Myocyte (in vitro differentiated cells): ENCODE data around the gene LIN28B. TPM values are rescaled to one million over a fixed set of nuclear protein-coding genes. Genes with fewer than 3 reads are reported as not detected.
"Not testable (repeated sequence)": the region's sequence is repeated elsewhere in the genome, so short reads cannot be mapped to it uniquely, and the experiment has no call there.

Source experiments
- DNase-seq: peaks from one replicate; pipeline ENCODE4 v3.0.0-alpha.2; 2012; ENCODE audit warnings: low read depth
- total RNA-seq: library from RNA; depleted of rRNA; stranded (reverse); fragments of >200 nt; gene quantifications from 2 replicates; pipeline ENCODE4 v1.2.3, GENCODE V29; 2014

The LIN28B gene
- total RNA-seq, 1 donor from 2014 or later, result not detected

DNA sequence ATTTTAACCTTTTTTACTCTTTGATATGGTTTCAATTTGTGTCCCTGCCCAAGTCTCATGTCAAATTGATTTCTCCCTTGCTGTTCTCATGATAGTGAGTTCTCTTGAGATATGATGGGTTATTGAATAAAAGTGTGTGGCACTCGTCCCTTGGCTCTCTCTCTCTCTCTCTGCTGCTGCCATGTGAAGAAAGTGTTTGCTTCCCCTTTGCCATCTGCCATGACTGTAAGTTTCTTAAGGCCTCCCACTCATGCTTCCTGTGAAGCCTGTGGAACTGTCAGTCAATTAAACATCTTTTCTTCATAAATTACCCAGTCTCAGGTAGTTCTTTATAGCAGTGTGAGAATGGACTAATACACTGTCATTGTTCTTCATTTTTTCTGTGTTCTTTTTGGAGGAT lies 48.5 kb downstream of the LIN28B start:
- no peak for DNase-seq

DNA sequence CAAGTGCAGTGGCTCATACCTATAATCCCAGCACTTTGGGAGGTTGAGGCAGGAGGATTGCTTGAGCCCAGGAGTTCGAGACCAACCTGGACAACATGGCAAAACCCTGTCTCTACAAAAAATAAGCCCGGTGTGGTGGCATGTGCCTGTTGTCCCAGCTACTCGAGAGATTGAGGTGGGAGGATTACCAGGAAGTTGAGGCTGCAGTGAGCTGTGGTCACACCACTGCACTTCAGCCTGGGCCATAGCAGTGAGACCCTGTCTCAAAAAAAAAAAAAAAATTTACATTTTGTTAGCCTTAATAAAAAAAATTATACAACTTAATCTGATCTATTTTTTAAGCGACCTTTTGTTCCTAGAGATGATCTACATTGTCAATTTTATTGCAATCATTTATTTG lies 56.6 kb downstream of the LIN28B start:
- not testable (repeated sequence) for DNase-seq

DNA sequence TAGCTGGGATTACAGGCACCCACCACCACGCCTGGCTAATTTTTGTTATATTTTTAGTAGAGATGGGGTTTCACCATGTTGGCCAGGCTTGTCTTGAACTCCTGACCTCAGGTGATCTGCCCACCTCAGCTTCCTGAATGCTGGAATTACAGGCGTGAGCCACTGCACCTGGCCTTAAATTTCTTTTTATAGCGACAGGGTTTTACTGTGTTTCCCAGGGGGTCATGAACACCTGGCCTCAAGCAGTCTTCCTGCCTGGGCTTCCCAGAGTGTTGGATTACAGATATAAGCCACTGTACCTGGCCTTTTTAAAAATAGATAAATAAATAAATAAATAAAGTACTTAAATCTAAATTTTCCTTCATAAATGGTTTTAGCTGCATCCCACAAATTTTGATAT lies 57.5 kb downstream of the LIN28B start:
- no peak for DNase-seq

- peak; percentile 29 for DNase-seq
Observed at GRCh38 chr6:105014954-105015353, 58.0 kb downstream of the LIN28B start.

DNA sequence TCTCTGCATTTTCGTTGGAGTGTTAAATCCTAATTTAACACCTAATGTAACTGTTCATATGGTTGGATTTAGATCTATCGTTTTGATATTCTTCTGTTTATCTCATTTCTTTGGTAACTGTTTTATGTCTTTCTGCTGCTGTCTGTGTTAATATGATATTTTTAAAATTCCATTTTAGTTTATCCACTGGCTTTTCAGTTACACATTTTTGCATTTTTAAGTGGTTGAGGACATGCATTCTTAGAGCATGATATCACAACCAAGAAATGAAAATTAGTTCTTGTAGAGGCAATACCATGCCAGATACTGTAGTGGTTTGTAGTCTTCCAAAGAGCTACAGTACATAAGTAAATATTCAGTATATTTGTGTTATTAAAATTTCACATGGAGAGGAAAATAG lies 58.6 kb downstream of the LIN28B start:
- DNase-seq, result peak; percentile 64

- no peak for DNase-seq
Observed at GRCh38 chr6:105019285-105019684, 62.4 kb downstream of the LIN28B start.

DNA sequence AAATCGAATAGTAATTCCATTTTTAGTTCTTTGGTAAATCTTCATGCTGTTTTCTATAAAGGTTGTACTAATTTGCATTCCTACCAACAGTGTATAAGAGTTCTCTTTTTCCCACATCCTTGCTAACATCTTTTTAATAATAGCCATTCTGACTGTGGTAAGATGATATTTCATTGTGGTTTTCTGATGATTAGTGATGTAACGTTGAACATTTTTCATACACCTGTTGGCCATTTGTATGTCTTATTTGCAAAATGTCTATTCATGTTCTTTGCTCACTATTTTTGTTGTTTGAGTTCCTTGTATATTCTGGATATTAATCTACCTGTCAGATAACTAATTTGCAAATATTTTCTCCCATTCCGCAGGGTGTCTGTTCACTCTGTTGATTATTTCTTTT lies 64.5 kb downstream of the LIN28B start:
- peak; percentile 43 for DNase-seq

- no peak for DNase-seq
Observed at GRCh38 chr6:105022416-105022815, 65.5 kb downstream of the LIN28B start.

DNA sequence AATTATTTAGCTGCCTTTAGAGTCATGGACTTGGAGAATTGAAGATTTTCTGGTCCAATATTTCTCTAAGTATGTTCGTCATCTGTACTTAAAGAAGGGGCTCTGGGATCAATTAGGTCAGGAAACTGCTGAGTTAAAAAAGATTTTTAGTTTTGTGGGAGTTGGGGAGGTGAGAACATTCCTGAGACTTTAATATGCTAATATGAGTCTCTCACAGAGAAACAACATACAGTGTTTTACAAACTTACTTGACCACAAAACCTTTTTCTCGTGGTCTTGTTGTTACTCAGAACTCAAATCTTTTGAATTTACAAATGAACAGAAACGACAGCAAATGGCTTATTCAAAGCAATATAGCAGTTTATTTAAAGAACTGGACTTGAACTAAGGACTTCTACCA lies 67.9 kb downstream of the LIN28B start:
- DNase-seq, result no peak

DNA sequence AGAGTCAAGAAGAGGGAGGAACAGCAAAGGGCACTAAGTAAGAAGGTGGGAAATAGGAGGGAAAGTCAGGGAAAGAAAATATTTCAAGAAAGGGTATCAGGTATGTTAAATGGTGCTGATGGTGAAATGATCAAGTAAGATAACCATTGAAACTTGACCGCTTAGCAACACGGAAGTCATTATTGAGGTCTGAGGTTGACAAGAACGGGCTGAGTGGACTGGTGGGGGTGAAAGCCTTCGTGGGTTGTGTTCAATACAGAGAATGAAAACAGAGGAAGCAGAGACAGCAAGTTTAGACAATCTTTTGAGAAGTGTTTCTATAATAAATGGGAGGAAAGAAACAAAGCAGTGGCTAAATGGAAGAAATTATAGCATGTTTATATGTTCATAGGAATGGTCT lies 72.0 kb downstream of the LIN28B start:
- DNase-seq, result no peak

DNA sequence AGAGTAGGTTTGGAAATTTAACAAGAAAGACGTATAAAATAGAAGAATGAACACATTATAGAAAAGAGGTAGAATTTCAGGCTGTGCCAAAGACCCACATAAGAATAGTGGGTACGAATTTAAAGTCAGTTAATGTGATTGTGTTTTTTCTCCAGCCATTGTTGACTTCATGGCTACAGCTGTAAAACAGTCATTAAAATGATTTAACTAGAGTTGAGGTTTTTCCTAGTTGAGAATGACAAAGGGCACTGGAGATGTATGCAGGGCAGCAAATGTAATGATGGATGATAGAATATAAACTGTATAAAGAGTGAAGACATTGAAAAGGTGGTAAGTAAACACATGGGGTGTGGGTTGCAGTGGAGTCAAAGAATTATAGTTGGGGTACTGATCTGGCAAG lies 72.7 kb downstream of the LIN28B start:
- no peak for DNase-seq

DNA sequence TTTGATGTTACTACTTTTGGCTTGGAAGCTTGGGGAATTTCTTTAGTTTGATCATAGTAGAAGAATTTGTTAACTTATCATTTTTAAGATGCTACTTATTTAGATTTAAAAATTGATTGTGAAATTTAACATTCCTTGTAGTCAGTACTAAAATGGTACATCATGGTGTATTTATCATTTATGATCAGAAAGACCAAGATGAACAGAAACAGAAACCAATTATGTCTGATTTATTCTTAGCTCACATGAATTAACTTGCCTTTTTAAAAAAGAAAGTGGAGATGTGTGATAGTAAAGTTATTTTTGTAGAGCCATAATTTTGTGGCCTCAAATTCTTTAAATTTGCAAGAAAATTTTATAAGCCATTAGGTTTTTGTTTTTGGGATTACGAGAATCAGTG lies 77.6 kb downstream of the LIN28B start:
- DNase-seq, result no peak

DNA sequence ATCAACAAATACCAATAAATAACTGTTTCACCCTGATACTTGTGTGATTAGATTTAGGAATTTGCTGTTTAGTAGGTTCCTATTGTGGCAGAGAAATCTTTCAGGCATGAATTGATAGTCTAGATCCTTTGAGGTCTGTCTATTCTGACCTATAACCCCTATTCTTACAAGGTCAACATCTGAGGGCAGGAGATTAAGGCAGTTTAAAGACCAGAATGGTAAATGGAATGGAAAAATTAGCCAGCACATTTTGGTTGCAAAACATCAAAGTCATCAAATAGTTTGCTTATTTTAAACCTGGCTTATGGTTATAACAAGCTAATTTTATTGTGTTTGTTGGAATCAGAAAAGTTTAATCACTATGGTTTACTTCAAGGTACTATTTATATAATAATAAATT lies 78.4 kb downstream of the LIN28B start:
- DNase-seq, result no peak

- no peak for DNase-seq
Observed at GRCh38 chr6:105036351-105036750, 79.4 kb downstream of the LIN28B start.

- DNase-seq, result peak; percentile 45
Observed at GRCh38 chr6:105038259-105038658, 81.4 kb downstream of the LIN28B start.

- DNase-seq, result no peak
Observed at GRCh38 chr6:105041880-105042279, 85.0 kb downstream of the LIN28B start.

- DNase-seq, result no peak
Observed at GRCh38 chr6:105042648-105043047, 85.7 kb downstream of the LIN28B start.

GRCh38 chr6:105043979-105044378 lies 87.1 kb downstream of the LIN28B start:
- DNase-seq, result no peak

- no peak for DNase-seq
Observed at GRCh38 chr6:105045526-105045925, 88.6 kb downstream of the LIN28B start.

DNA sequence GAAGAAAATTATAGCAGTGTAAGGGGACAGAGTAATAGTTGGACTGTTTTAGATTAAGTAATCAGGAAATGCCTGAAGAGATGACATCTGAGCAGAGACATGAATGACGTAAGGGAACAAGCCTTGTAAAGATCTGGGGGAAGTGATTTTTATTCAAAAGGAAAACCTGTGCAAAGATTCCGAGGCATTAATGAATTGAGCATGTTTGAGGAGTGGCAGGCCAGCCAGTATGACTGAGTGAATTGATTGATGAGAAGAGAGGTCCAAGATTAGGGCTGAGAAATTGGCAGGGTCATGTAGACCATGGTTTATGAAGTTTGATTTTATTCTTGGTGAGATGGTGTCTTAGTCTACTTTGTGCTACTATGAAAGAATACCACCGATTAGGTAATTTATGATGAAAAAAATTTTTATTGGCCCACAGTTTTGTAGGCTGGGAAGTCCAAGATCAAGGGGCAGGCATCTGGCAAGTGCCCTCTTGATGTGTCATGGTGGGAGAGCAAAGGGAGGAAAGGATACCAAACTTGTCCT lies 95.1 kb downstream of the LIN28B start:
- no peak for DNase-seq

DNA sequence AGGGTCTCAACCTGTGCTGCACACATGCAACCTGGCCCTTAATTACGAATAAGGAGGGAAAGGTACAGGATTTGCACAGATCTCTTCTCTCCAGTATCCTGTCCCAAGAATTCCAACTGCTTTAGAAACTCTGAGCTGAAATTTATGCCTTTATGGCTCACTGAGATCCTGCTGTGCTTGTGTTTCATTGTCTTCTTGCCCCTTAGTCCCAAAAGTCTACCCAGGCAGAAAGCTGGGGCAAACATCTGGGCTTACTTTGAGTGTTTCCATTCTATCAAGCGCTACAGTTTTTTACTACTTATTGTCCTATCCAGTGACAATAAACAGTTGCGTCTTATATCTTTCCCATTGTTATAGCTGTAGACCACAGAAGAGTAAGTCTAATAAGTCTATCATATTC lies 99.7 kb downstream of the LIN28B start:
- no peak for DNase-seq

DNA sequence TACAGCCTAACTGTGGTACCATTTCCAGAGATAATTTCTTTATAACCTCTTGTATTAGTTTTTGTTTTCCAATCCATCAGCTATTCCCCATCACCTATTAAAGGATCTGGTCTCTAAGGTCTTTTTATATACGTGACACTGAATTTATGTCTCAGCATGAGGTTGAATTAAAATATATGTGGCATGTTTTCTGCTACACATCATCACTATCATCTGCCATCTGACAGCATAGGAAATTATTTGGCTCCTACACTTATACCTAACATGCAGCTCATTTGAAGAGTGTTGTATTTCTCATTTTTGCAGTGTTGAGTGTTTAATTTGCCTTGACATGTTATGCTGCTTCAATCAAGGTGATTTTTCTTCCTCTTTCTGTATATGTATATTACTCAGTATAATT lies 100.3 kb downstream of the LIN28B start:
- no peak for DNase-seq

- DNase-seq, result no peak
Observed at GRCh38 chr6:105058316-105058715, 101.4 kb downstream of the LIN28B start.

- DNase-seq, result no peak
Observed at GRCh38 chr6:105058846-105059245, 101.9 kb downstream of the LIN28B start.
